ENCODE results near the gene ENPP6.

The ENPP6 gene

DNA sequence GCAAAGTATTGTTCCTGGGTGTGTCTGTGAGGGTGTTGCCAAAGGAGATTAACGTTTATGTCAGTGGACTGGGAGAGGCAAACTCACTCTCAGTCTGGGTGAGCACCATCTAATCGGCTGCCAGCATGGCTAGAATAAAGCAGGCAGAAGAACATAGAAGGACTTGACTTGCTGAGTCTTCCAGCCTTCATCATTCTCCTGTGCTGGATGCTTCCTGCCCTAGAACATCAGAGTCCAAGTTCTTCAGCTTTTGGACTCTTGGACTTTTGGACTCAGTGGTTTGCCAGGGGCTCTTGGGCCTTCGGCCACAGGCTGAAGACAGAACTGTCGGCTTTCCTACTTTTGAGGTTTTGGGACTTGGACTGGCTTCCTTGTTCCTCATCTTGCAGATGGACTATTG is 15.3 kb upstream of the ENPP6 start:
- ATAC-seq, result no peak
- TF ChIP-seq TOX (CRISPR knock-in tag; IDR thresholded peaks at IDR 0.05; ENCODE audit: borderline replicate concordance), result no peak
- TF ChIP-seq ZNF70 (CRISPR knock-in tag; IDR thresholded peaks at IDR 0.05), result no peak
- no peak for TF ChIP-seq ZFP3 (CRISPR knock-in tag; IDR thresholded peaks at IDR 0.05)
- TF ChIP-seq ZNF8 (CRISPR knock-in tag; IDR thresholded peaks at IDR 0.05), result no peak
- no peak for TF ChIP-seq ZNF565 (CRISPR knock-in tag; conservative IDR thresholded peaks at IDR 0.05; ENCODE audit: low read depth)

DNA sequence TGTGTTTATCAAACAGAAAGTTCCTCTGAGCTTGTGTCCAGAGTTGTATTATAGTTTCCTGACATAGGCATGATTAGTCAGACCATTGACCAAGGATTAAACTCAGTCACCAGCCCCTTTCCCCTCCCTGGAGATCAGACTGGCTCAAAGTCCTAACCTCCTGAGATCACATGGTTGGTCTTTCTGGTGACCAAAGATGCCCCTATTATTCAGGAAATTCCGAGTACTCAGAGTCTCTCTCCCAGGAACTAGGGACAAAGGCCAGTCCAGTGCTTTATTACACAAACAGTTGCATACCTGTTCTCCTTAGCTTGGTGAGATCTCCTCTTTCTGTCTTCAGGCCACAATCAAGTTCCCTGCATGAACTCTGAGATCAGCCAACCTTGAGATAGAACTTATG is 14.5 kb upstream of the ENPP6 start:
- ATAC-seq, result no peak
- no peak for TF ChIP-seq SNAI2 (CRISPR knock-in tag; IDR thresholded peaks at IDR 0.05)
- no peak for TF ChIP-seq ZNF8 (CRISPR knock-in tag; IDR thresholded peaks at IDR 0.05)
- TF ChIP-seq TCF4 (CRISPR knock-in tag; IDR thresholded peaks at IDR 0.05; ENCODE audit: borderline replicate concordance), result no peak
- TF ChIP-seq, protein P1, sequence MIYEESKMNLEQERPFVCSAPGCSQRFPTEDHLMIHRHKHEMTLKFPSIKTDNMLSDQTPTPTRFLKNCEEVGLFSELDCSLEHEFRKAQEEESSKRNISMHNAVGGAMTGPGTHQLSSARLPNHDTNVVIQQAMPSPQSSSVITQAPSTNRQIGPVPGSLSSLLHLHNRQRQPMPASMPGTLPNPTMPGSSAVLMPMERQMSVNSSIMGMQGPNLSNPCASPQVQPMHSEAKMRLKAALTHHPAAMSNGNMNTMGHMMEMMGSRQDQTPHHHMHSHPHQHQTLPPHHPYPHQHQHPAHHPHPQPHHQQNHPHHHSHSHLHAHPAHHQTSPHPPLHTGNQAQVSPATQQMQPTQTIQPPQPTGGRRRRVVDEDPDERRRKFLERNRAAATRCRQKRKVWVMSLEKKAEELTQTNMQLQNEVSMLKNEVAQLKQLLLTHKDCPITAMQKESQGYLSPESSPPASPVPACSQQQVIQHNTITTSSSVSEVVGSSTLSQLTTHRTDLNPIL (CRISPR knock-in tag; IDR thresholded peaks at IDR 0.05; ENCODE audit: low read depth), result no peak

DNA sequence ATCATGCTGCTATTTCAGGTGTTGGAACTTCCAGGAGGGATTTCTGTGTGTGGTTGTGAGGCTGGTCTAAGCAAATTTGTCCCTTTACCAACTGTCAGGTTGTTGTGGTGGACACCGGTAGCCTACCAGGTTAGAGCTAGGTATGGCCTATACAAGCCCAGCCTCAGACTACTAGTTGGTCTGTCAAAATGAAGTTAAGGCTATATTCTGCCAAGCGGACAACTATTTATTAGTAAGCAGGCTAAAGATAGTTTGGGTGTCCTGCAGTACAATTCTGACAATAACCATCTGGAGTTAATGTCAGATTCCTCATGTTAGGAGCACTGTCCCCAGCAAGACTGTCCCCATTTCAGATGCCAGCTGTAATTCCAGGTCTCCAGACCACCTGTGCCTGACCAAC is 13.9 kb upstream of the ENPP6 start:
- TF ChIP-seq GLIS3 (CRISPR knock-in tag; IDR thresholded peaks at IDR 0.05), result no peak
- no peak for TF ChIP-seq ISL1 (CRISPR knock-in tag; IDR thresholded peaks at IDR 0.05)
- TF ChIP-seq PPARA (CRISPR knock-in tag; IDR thresholded peaks at IDR 0.05; ENCODE audit: borderline replicate concordance), result no peak
- TF ChIP-seq ZNF70 (CRISPR knock-in tag; IDR thresholded peaks at IDR 0.05), result no peak
- TF ChIP-seq ZFP3 (CRISPR knock-in tag; IDR thresholded peaks at IDR 0.05), result no peak
- no peak for TF ChIP-seq ZC3H10 (CRISPR knock-in tag; IDR thresholded peaks at IDR 0.05)
- no peak for TF ChIP-seq ZFP30 (CRISPR knock-in tag; IDR thresholded peaks at IDR 0.05)
- no peak for TF ChIP-seq TOX (CRISPR knock-in tag; IDR thresholded peaks at IDR 0.05; ENCODE audit: borderline replicate concordance)
- no peak for ATAC-seq

DNA sequence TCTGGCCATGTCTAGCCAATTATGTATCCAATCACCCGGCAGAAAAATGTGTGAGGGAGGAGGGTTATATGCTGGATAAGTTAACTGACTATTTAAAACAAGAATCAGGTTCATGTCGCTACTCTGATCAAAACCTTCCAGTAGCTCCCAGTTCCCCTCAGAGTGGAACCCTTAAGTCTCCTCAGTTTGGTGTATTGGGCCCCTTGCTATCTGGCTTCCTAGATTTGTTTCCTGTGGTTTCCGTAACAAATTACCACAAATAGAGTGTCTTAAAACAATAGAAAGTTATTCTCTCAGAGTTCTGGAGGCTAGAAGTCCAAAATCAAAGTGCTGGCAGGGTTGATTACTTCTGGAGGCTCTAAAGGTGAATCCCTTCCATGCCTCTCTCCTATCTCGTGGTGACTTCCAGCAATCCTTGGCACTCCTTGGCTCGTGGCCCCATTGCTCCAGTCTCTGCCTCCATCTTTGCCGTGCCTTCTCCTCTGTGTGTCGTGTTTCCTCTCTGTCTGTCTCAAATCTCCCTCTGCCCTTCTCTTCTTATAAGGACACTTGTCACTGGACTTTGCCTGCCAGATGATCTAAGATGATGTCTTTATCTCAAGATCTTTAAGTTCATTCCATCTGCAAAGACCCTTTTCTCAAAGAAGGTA is 10.5 kb upstream of the ENPP6 start:
- no peak for TF ChIP-seq CSDC2 (CRISPR knock-in tag; IDR thresholded peaks at IDR 0.05)
- no peak for TF ChIP-seq PPARA (CRISPR knock-in tag; IDR thresholded peaks at IDR 0.05; ENCODE audit: borderline replicate concordance)
- no peak for TF ChIP-seq TOX (CRISPR knock-in tag; IDR thresholded peaks at IDR 0.05; ENCODE audit: borderline replicate concordance)
- TF ChIP-seq ZNF8 (CRISPR knock-in tag; IDR thresholded peaks at IDR 0.05), result no peak
- TF ChIP-seq, protein P1 (CRISPR knock-in tag; IDR thresholded peaks at IDR 0.05; ENCODE audit: low read depth), result no peak
- TF ChIP-seq ZC3H10 (CRISPR knock-in tag; IDR thresholded peaks at IDR 0.05), result no peak
- no peak for TF ChIP-seq BACH2 (CRISPR knock-in tag; IDR thresholded peaks at IDR 0.05; ENCODE audit: borderline replicate concordance)
- ATAC-seq, result no peak

DNA sequence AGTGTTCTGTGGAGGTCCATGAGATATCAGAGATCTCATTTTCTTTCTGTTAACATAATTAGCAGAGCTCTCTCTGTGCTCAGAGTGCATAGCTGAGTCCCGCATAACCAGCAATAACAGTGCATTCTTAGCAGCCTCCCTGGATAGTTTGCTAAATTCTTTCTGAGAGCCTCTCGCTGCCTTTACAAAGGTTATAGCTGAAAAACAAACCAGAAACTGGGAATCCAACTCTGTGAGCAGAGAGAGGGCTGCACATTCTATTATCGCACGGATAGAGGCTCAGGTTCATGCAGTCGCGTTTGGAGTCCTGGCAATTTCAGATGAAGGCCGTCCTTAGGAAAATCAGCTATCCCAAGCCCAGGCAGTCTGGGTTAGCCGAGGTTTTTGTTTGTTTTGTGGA is 1.2 kb downstream of the ENPP6 start:
- TF ChIP-seq ZNF565 (CRISPR knock-in tag; conservative IDR thresholded peaks at IDR 0.05; ENCODE audit: low read depth) (no peak), ESRRG (CRISPR knock-in tag; IDR thresholded peaks at IDR 0.05) (no peak), TOX (CRISPR knock-in tag; IDR thresholded peaks at IDR 0.05; ENCODE audit: borderline replicate concordance) (no peak)
- TF ChIP-seq, protein P1 (CRISPR knock-in tag; IDR thresholded peaks at IDR 0.05; ENCODE audit: low read depth), result no peak
- TF ChIP-seq, protein P2, sequence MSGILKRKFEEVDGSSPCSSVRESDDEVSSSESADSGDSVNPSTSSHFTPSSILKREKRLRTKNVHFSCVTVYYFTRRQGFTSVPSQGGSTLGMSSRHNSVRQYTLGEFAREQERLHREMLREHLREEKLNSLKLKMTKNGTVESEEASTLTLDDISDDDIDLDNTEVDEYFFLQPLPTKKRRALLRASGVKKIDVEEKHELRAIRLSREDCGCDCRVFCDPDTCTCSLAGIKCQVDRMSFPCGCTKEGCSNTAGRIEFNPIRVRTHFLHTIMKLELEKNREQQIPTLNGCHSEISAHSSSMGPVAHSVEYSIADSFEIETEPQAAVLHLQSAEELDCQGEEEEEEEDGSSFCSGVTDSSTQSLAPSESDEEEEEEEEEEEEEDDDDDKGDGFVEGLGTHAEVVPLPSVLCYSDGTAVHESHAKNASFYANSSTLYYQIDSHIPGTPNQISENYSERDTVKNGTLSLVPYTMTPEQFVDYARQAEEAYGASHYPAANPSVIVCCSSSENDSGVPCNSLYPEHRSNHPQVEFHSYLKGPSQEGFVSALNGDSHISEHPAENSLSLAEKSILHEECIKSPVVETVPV (CRISPR knock-in tag; IDR thresholded peaks at IDR 0.05), result no peak
- TF ChIP-seq, protein P3, sequence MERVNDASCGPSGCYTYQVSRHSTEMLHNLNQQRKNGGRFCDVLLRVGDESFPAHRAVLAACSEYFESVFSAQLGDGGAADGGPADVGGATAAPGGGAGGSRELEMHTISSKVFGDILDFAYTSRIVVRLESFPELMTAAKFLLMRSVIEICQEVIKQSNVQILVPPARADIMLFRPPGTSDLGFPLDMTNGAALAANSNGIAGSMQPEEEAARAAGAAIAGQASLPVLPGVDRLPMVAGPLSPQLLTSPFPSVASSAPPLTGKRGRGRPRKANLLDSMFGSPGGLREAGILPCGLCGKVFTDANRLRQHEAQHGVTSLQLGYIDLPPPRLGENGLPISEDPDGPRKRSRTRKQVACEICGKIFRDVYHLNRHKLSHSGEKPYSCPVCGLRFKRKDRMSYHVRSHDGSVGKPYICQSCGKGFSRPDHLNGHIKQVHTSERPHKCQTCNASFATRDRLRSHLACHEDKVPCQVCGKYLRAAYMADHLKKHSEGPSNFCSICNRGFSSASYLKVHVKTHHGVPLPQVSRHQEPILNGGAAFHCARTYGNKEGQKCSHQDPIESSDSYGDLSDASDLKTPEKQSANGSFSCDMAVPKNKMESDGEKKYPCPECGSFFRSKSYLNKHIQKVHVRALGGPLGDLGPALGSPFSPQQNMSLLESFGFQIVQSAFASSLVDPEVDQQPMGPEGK (CRISPR knock-in tag; IDR thresholded peaks at IDR 0.05; ENCODE audit: borderline replicate concordance), result no peak
- ATAC-seq, result no peak; the same call in 2 of the 3 replicates
